GM23248 (cell line): ENCODE measurements around the gene IL5. TPM values are rescaled to one million over a fixed set of nuclear protein-coding genes. Genes with fewer than 3 reads are reported as not detected.
"Not testable (repeated sequence)": the region's sequence is repeated elsewhere in the genome, so short reads cannot be mapped to it uniquely, and the experiment has no call there.

Experiments
- DNase-seq: peaks from one replicate; pipeline ENCODE4 v3.0.0-alpha.2; 2015
- H2AFZ ChIP-seq: fragments of 200-600 bp; sonication (generic); 2 replicates; pipeline ENCODE4 v1.6.1; 2016; ENCODE audit warnings: antibody characterized with exemption
- H3F3A ChIP-seq: fragments of 200-600 bp; sonication (generic); 2 replicates; pipeline ENCODE4 v1.6.1; 2016; ENCODE audit warnings: mild to moderate bottlenecking, antibody characterized with exemption, mixed run types; ENCODE audit not compliant: insufficient read depth
- H3K27ac ChIP-seq: fragments of 200-600 bp; sonication (generic); 2 replicates; pipeline ENCODE4 v1.5.1; 2016; ENCODE audit warnings: mild to moderate bottlenecking
- H3K27me3 ChIP-seq: fragments of 200-600 bp; sonication (generic); replicated peaks from 2 replicates; pipeline ENCODE4 v1.6.1; 2016; ENCODE audit warnings: mild to moderate bottlenecking; ENCODE audit not compliant: insufficient read depth
- H3K36me3 ChIP-seq: fragments of 200-600 bp; sonication (generic); 2 replicates; pipeline ENCODE4 v1.6.1; 2016; ENCODE audit warnings: low read depth, mild to moderate bottlenecking
- H3K4me1 ChIP-seq: fragments of 200-600 bp; sonication (generic); 2 replicates; pipeline ENCODE4 v1.6.1; 2016; ENCODE audit warnings: mild to moderate bottlenecking; ENCODE audit not compliant: insufficient read depth
- H3K4me2 ChIP-seq: fragments of 200-600 bp; sonication (generic); one replicate; pipeline ENCODE4 v1.6.1; 2016; ENCODE audit warnings: mild to moderate bottlenecking; ENCODE audit not compliant: unreplicated experiment
- H3K4me3 ChIP-seq: fragments of 200-600 bp; sonication (generic); 2 replicates; pipeline ENCODE4 v1.5.1; 2016; ENCODE audit warnings: mild to moderate bottlenecking
- H3K79me2 ChIP-seq: fragments of 200-600 bp; sonication (generic); 2 replicates; pipeline ENCODE4 v1.6.1; 2016; ENCODE audit warnings: mild to moderate bottlenecking; ENCODE audit not compliant: insufficient read depth
- H3K9ac ChIP-seq: fragments of 200-600 bp; sonication (generic); 2 replicates; pipeline ENCODE4 v1.6.1; 2016; ENCODE audit warnings: mild to moderate bottlenecking
- H3K9me2 ChIP-seq: fragments of 200-600 bp; sonication (generic); 2 replicates; pipeline ENCODE4 v1.6.1; 2016; ENCODE audit warnings: mixed run types, mild to moderate bottlenecking, moderate library complexity; ENCODE audit not compliant: insufficient read depth
- H3K9me3 ChIP-seq: fragments of 200-600 bp; sonication (generic); one replicate; pipeline ENCODE4 v1.6.1; 2017; ENCODE audit warnings: low read depth
- H4K20me1 ChIP-seq: fragments of 200-600 bp; sonication (generic); 2 replicates; pipeline ENCODE4 v1.6.0; 2016; ENCODE audit not compliant: insufficient read depth
- EZH2 ChIP-seq: fragments of 200-600 bp; sonication (generic); IDR thresholded peaks from 2 replicates; pipeline ENCODE4 v1.6.1; 2018; ENCODE audit warnings: antibody characterized with exemption, mild to moderate bottlenecking; ENCODE audit not compliant: insufficient read depth, poor library complexity, severe bottlenecking
- EZH2phosphoT487 ChIP-seq: fragments of 200-600 bp; sonication (generic); IDR thresholded peaks from 2 replicates; pipeline ENCODE4 v1.6.1; 2018; ENCODE audit warnings: antibody characterized with exemption, moderate library complexity, mild to moderate bottlenecking, low read depth; ENCODE audit not compliant: insufficient read depth
- WGBS, 2 experiments: methylation state at CpG; one replicate each; pipeline ENCODE4 v1.1.6; 2015 to 2017; ENCODE audit warnings: low lambda C conversion rate in 2 of 2, low coverage in 1 of 2; ENCODE audit errors: missing lambda C conversion rate in 2 of 2; 5-methylcytosine and 5-hydroxymethylcytosine counted together
- in situ Hi-C: fragments of 300-500 bp; cut with MboI; formaldehyde crosslinking; loops from 2 replicates; pipeline ENCODE4 v1.15.0; 2020
- polyA plus RNA-seq: library from polyadenylated mRNA; unstranded; fragments of >200 nt; fragmentation: Nextera tagmentation; extraction: Ambion mirVana; gene quantifications from 2 replicates; pipeline ENCODE4 v1.2.1, GENCODE V29; 2016
- total RNA-seq: library from RNA; depleted of rRNA; stranded (reverse); fragments of >200 nt; shearing (Covaris generic); gene quantifications from 2 replicates; pipeline ENCODE4 v1.2.3, GENCODE V29; 2014

IL5 gene
- total and polyA plus RNA-seq, 2 experiments from 2014 or later = not detected

- Histone ChIP-seq H3K4me2 (no peak overlapping the region), H3K27ac (no peak overlapping the region), H3K36me3 (peaks cover 48% of the 10 kb centered on the region), H2AFZ (no peak overlapping the region), H3K4me3 (no peak overlapping the region), H4K20me1 (no peaks in the 10 kb centered on the region), H3K79me2 (no peaks in the 10 kb centered on the region; the same call in 1 of the 2 replicates), H3F3A (no peaks in the 10 kb centered on the region), H3K27me3 (no peaks in the 10 kb centered on the region), H3K4me1 (no peaks in the 10 kb centered on the region), H3K9ac (no peak overlapping the region), H3K9me3 (no peaks in the 10 kb centered on the region), H3K9me2 (no peaks in the 10 kb centered on the region)
- DNase-seq = no peak
- TF ChIP-seq EZH2phosphoT487 (no peak), EZH2 (no peak)
- in situ Hi-C loops = no loop called here
Measured at GRCh38 chr5:132586063-132586462, 42.7 kb upstream of the IL5 start.

GRCh38 chr5:132584560-132584959, 41.2 kb upstream of the IL5 start:
- H3K9me3 ChIP-seq, in situ Hi-C loops, DNase-seq, H3K4me1 ChIP-seq, H3K9ac ChIP-seq, H3K4me3 ChIP-seq, H4K20me1 ChIP-seq, H3K27me3 ChIP-seq, H3F3A ChIP-seq, H3K9me2 ChIP-seq, H3K4me2 ChIP-seq, H2AFZ ChIP-seq, H3K79me2 ChIP-seq, H3K27ac ChIP-seq: not testable (repeated sequence)
- peaks cover 50% of the 10 kb centered on the region for H3K36me3 ChIP-seq
- WGBS, 2 experiments = 98 to 100% methylated on average over 2 of the region's 2 CpGs

GRCh38 chr5:132576123-132576522, 32.8 kb upstream of the IL5 start:
- WGBS, 2 experiments = 91 to 95% methylated on average over 1 of the region's 1 CpG
- H4K20me1 ChIP-seq = no peaks in the 10 kb centered on the region
- in situ Hi-C loops = no loop called here

DNA sequence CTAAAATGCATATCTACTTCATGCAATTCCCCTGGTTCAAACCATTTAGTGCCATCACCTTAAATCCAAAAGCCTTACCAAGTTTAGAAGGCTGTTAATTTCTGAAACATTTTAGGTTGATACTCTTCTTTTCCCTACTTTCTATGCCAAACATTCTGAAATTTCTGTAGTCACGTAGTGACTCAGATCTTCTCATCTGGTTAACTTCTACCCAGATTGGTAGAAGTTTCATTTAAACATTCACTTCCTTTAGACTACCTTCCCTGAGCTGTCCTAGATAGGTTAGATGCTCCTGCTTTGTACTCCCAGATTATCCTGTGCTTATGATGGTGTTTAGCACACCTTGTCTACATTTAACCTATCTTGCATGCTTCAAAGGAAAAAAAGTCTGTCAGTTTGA, 23.3 kb upstream of the IL5 start:
- WGBS, 2 experiments = 96 to 100% methylated on average over 1 of the region's 1 CpG
- in situ Hi-C loops = no loop called here
- no peaks in the 10 kb centered on the region for H3K9me2 ChIP-seq

More at GRCh38 chr5:132576123-132576522, 32.8 kb upstream of the IL5 start:
- H2AFZ ChIP-seq = no peak overlapping the region
- no peak for TF ChIP-seq EZH2phosphoT487
- TF ChIP-seq EZH2 = no peak
- no peak overlapping the region for H3K9ac ChIP-seq
- H3K27me3 ChIP-seq = no peaks in the 10 kb centered on the region
- no peak overlapping the region for H3K27ac ChIP-seq
- H3K9me2 ChIP-seq = no peaks in the 10 kb centered on the region
- no peaks in the 10 kb centered on the region for H3F3A ChIP-seq
- H3K4me3 ChIP-seq = no peak overlapping the region
- H3K4me2 ChIP-seq = no peak overlapping the region
- no peak for DNase-seq
- H3K9me3 ChIP-seq = no peaks in the 10 kb centered on the region
- no peaks in the 10 kb centered on the region for H3K4me1 ChIP-seq
- peaks cover 34% of the 10 kb centered on the region for H3K36me3 ChIP-seq
- H3K79me2 ChIP-seq = peaks cover 22% of the 10 kb centered on the region; the same call in 1 of the 2 replicates

GRCh38 chr5:132564555-132564954, 21.2 kb upstream of the IL5 start:
- H3K27ac ChIP-seq, in situ Hi-C loops: not testable (repeated sequence)
- H3K79me2 ChIP-seq = peaks cover 69% of the 10 kb centered on the region

More for the DNA sequence above, 23.3 kb upstream of the IL5 start:
- peak; percentile 3 for DNase-seq
- Histone ChIP-seq H3K9ac (no peak overlapping the region), H3K9me3 (no peaks in the 10 kb centered on the region), H3K27ac (no peak overlapping the region), H3F3A (no peaks in the 10 kb centered on the region), H3K4me1 (no peaks in the 10 kb centered on the region), H3K4me2 (no peak overlapping the region), H4K20me1 (no peaks in the 10 kb centered on the region), H3K79me2 (peaks cover 55% of the 10 kb centered on the region), H3K27me3 (no peaks in the 10 kb centered on the region), H3K4me3 (no peak overlapping the region), H3K36me3 (peaks cover 3% of the 10 kb centered on the region; the same call in 1 of the 2 replicates), H2AFZ (no peak overlapping the region)
- TF ChIP-seq EZH2phosphoT487 = no peak
- TF ChIP-seq EZH2 = no peak

More at GRCh38 chr5:132564555-132564954, 21.2 kb upstream of the IL5 start:
- not testable (repeated sequence) for H4K20me1 ChIP-seq, H3K4me3 ChIP-seq, H3K4me2 ChIP-seq, DNase-seq, H3K9ac ChIP-seq, H2AFZ ChIP-seq, H3K4me1 ChIP-seq, H3K9me3 ChIP-seq, H3K27me3 ChIP-seq, H3K36me3 ChIP-seq, H3K9me2 ChIP-seq, H3F3A ChIP-seq
- 96 to 97% methylated on average over 2 of the region's 2 CpGs for WGBS, 2 experiments
